Endothelial cell of umbilical vein (primary cell): Measurements from ENCODE around the gene MED28.

Experiments
- CTCF ChIP-seq, 2 donors: IDR thresholded peaks; 1 replicate in 1 of 2; 2 replicates in 1 of 2; pipeline ENCODE4 v1.5.1; 2011; ENCODE audit warnings: low read length in 2 of 2, mild to moderate bottlenecking in 2 of 2, moderate library complexity in 2 of 2, control low read depth in 1 of 2, inconsistent platforms in 1 of 2, low read depth in 1 of 2; ENCODE audit not compliant: insufficient read depth in 1 of 2; ENCODE audit errors: extremely low read depth in 1 of 2
- EZH2 ChIP-seq: IDR thresholded peaks from 2 replicates; pipeline ENCODE4 v1.6.1; 2012; ENCODE audit warnings: borderline replicate concordance, low read depth, mild to moderate bottlenecking, moderate library complexity, low read length, inconsistent platforms; ENCODE audit not compliant: severe bottlenecking
- FOS ChIP-seq: IDR thresholded peaks from 2 replicates; pipeline ENCODE4 v1.6.1; 2011; ENCODE audit warnings: mild to moderate bottlenecking, low read length, moderate library complexity, borderline replicate concordance; ENCODE audit not compliant: insufficient read depth
- JUN ChIP-seq: IDR thresholded peaks from 2 replicates; pipeline ENCODE4 v1.6.1; 2011; ENCODE audit warnings: borderline replicate concordance, low read depth; ENCODE audit not compliant: insufficient read length, insufficient read depth
- MAX ChIP-seq: IDR thresholded peaks from 2 replicates; pipeline ENCODE4 v1.6.1; 2011; ENCODE audit not compliant: insufficient read depth, insufficient read length
- POLR2A ChIP-seq: IDR thresholded peaks from 2 replicates; pipeline ENCODE4 v1.6.1; 2012; ENCODE audit warnings: low read depth, mild to moderate bottlenecking, control low read depth, low read length
- POLR2AphosphoS5 ChIP-seq: IDR thresholded peaks from 2 replicates; pipeline ENCODE4 v1.6.1; 2012; ENCODE audit warnings: low read depth, mild to moderate bottlenecking, control low read depth, low read length, moderate library complexity; ENCODE audit not compliant: insufficient read depth

DNA sequence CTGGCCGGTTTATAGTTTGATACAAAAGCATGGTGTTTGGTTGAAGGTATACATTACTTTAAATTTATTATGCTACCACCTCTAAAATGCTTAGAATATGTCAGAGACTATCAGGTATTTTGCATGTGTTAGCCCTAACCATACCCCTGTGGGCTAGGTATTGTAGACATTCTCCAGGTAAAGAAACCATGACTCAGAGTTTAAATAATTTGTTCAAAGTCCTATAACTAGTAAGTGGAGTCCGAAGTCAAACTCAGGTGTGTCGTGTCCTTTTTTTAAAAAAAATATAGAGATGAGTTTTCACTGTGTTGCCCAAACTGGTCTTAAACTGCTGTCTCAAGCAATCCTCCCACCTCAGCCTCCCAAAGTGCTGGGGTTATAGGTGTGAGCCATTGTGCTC is 25.1 kb upstream of the MED28 start:
- TF ChIP-seq CTCF (IDR thresholded peaks at IDR 0.05; ENCODE audit: extremely low read depth in 1 of 2, insufficient read depth in 1 of 2, low read depth in 1 of 2, low read length in 2 of 2), result no peak
- TF ChIP-seq JUN, result no peak
- no peak for TF ChIP-seq POLR2A
- TF ChIP-seq POLR2AphosphoS5, result no peak
- TF ChIP-seq FOS, result no peak
- no peak for TF ChIP-seq EZH2
- no peak for TF ChIP-seq MAX
